Ovary (tissue), 9 donors: ENCODE data around the gene CPVL. TPM values are rescaled to one million over a fixed set of nuclear protein-coding genes. Genes with fewer than 3 reads are reported as not detected.

Source experiments
- DNase-seq, 5 donors: peaks; one replicate each; pipeline ENCODE4 v3.0.0-alpha.2; 2019 to 2020
- H3K27ac ChIP-seq, 2 donors: fragments of 200-600 bp; one replicate each; pipeline versions ENCODE4 v1.5.1 to v1.8.0; 2019 to 2022
- H3K27me3 ChIP-seq: fragments of 200-600 bp; one replicate; pipeline ENCODE4 v1.8.0; 2022
- H3K36me3 ChIP-seq: fragments of 200-600 bp; sonication (generic); one replicate; pipeline ENCODE4 v1.5.1; 2019
- H3K4me1 ChIP-seq: one replicate; pipeline ENCODE4 v1.8.1; 2013; ENCODE audit warnings: mild to moderate bottlenecking, moderate library complexity; ENCODE audit not compliant: insufficient read depth
- H3K4me3 ChIP-seq: fragments of 200-600 bp; sonication (generic); one replicate; pipeline ENCODE4 v1.5.1; 2017
- H3K9me3 ChIP-seq, 2 donors: fragments of 200-600 bp in 1 of 2; sonication (generic) in 1 of 2; one replicate each; pipeline versions ENCODE4 v1.5.1 to v1.8.1; 2013 to 2019; ENCODE audit warnings: mild to moderate bottlenecking in 1 of 2, moderate library complexity in 1 of 2
- EP300 ChIP-seq: sonication (generic); formaldehyde crosslinking; IDR thresholded peaks from one replicate; pipeline ENCODE4 v1.6.1; 2017; ENCODE audit warnings: antibody characterized with exemption
- POLR2A ChIP-seq: fragments of 450-650 bp; IDR thresholded peaks from one replicate; pipeline ENCODE4 v1.6.1; 2017; ENCODE audit warnings: antibody characterized with exemption, mild to moderate bottlenecking, moderate library complexity
- WGBS, 3 donors: extraction: QIAGEN DNeasy Blood & Tissue Kit in 1 of 3; methylation state at CpG; one replicate each; pipeline versions ENCODE4 v1.1.5 to v1.1.7; 2013 to 2017; 5-methylcytosine and 5-hydroxymethylcytosine counted together
- intact Hi-C, 4 donors: fragments of 100-400 bp; cut with DNase I; formaldehyde crosslinking; loops; one replicate each; pipeline versions ENCODE4 v1.11.0 to v1.15.1; 2022 to 2023
- polyA plus RNA-seq, 2 donors: library from polyadenylated mRNA; stranded (reverse); fragments of 200-250 nt in 1 of 2; fragments of 350-450 nt in 1 of 2; fragmentation: Illumina TruSeq in 1 of 2; extraction: RNeasy Lipid Tissue Mini Kit (QIAGEN cat#74804) in 1 of 2; gene quantifications; one replicate each; pipeline ENCODE4 v1.2.3, GENCODE V29; 2013 to 2014
- total RNA-seq, 7 donors: library from RNA; depleted of rRNA in 2 of 7; stranded (reverse); fragments of >200 nt in 2 of 7; fragmentation: NEBNext Ultra II Directional in 3 of 7; extraction: Animal tissue kit (Norgen Biotek cat#: 25700) in 3 of 7; gene quantifications; one replicate each; pipeline versions ENCODE4 v1.1.0 to v1.2.4, GENCODE V29; 2016 to 2023
- TF ChIP-seq, protein P1 (sequence below), 3 donors: fragments of 450-650 bp in 2 of 3; fragments of 200-600 bp in 1 of 3; IDR thresholded peaks; one replicate each; pipeline versions ENCODE4 v1.5.1 to v1.8.0; 2016 to 2022; ENCODE audit warnings: antibody characterized with exemption in 3 of 3, mild to moderate bottlenecking in 1 of 3
- donor health status: DM: no; HTN: no; CAD: no; lungs with moderate emphysema.
- donor health status: DM: no; HTN: no; CAD: no.
- donor health status: Bipolar disorder and iron deficiency.
- donor health status: DM: yes; HTN: yes; CAD: no.
- donor health status: DM: no; HTN: no; CAD: no.
- donor health status: DM: yes; HTN: yes; CAD: no.

CPVL gene
- total and polyA plus RNA-seq, 9 donors: 10.6 to 88.9 (median 20.9) TPM

DNA sequence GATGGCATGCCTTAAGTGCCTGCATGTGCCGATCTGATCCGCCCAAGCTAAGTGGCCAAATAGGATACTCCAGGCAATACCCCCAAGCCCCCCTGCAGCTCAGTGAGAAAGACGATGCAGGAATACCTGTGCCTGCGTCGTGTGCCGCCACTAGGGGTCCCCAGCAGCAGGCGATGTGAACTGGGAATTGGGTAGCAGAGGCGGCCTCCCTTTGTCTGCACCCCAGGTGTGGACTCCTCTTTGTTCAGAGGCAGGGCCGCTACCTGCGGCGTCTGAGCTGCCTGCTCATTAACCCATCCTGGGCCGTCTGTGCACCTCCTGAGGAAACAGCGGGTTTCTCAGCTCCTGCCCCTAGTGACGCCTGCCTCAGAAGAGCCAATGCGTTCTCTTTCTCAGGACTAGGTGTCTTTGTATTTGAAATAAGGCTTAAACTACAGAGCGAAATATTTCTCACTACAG lies 43.4 kb upstream of the CPVL start:
- no peak overlapping the region for H3K4me3 ChIP-seq
- TF ChIP-seq, protein P1, sequence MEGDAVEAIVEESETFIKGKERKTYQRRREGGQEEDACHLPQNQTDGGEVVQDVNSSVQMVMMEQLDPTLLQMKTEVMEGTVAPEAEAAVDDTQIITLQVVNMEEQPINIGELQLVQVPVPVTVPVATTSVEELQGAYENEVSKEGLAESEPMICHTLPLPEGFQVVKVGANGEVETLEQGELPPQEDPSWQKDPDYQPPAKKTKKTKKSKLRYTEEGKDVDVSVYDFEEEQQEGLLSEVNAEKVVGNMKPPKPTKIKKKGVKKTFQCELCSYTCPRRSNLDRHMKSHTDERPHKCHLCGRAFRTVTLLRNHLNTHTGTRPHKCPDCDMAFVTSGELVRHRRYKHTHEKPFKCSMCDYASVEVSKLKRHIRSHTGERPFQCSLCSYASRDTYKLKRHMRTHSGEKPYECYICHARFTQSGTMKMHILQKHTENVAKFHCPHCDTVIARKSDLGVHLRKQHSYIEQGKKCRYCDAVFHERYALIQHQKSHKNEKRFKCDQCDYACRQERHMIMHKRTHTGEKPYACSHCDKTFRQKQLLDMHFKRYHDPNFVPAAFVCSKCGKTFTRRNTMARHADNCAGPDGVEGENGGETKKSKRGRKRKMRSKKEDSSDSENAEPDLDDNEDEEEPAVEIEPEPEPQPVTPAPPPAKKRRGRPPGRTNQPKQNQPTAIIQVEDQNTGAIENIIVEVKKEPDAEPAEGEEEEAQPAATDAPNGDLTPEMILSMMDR (IDR thresholded peaks at IDR 0.05): peak; percentile 63 to 66 (median 64)
- TF ChIP-seq POLR2A: no peak
- no peak for TF ChIP-seq EP300
- H3K4me1 ChIP-seq: peaks cover 3% of the 10 kb centered on the region
- no peaks in the 10 kb centered on the region for H3K9me3 ChIP-seq
- intact Hi-C loops: loop anchor here (2.0 to 10.0 kb wide), 6 partner anchors 155 to 265 kb away; no protein-coding TSS in a partner anchor
- DNase-seq: peak; percentile 59 to 77 (median 68)
- no peaks in the 10 kb centered on the region for H3K36me3 ChIP-seq
- H3K27ac ChIP-seq: no peak overlapping the region
- 9 to 13% (median 10%) methylated on average over 16 of the region's 16 CpGs for WGBS, 3 donors
- no peaks in the 10 kb centered on the region for H3K27me3 ChIP-seq

DNA sequence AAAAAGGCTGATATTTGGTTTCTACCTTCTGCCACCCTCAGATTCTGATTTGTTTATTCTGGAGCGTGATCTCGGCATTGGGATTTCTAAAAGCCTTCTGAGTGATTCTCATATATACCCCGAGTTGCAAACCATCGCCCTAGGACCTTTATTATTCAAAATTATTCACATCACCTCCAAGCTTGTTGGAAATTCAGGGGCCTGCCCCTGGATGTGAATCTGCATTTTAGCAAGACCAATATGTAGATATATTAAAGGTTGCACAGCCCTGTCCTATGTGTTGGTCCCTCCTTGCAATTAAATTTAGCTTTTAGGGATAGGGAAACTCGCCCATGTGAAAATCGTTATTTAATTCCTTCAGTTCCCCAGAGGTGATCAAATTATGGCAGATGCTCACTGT lies 39.3 kb upstream of the CPVL start:
- H3K9me3 ChIP-seq: no peaks in the 10 kb centered on the region
- no peaks in the 10 kb centered on the region for H3K36me3 ChIP-seq
- H3K27ac ChIP-seq: no peak overlapping the region
- H3K4me1 ChIP-seq: peaks cover 2% of the 10 kb centered on the region
- no peaks in the 10 kb centered on the region for H3K27me3 ChIP-seq
- no peak overlapping the region for H3K4me3 ChIP-seq
- 90 to 92% (median 92%) methylated on average over 6 of the region's 6 CpGs for WGBS, 3 donors
- intact Hi-C loops: no loop called here
- TF ChIP-seq, protein P1 (IDR thresholded peaks at IDR 0.05): no peak
- TF ChIP-seq EP300 (no peak), POLR2A (no peak)
- no peak for DNase-seq

DNA sequence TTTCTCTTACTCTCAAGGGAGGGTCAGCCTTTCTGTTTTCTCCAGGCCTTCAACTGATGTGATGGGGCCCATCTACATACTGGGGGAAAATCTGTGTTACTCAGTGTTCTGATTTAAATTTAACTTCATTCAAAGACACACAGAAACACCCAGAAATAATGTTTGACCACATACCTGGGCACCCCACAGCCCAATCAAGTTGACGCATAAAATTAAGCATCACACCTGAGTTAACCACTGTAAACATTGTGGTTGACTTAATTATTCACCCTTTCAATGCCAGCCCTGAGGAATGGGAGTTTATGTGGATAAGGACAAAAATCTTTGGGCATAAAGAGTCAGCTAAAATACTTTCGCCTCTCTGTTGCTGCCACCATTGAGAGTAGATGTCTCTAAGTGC lies 38.3 kb upstream of the CPVL start:
- H3K4me3 ChIP-seq: no peak overlapping the region
- H3K27ac ChIP-seq: no peak overlapping the region
- H3K4me1 ChIP-seq: peaks cover 1% of the 10 kb centered on the region
- no peaks in the 10 kb centered on the region for H3K9me3 ChIP-seq
- H3K36me3 ChIP-seq: no peaks in the 10 kb centered on the region
- intact Hi-C loops: no loop called here
- TF ChIP-seq EP300 (no peak), POLR2A (no peak)
- TF ChIP-seq, protein P1 (IDR thresholded peaks at IDR 0.05): no peak
- WGBS, 3 donors: 96 to 98% (median 96%) methylated on average over 2 of the region's 2 CpGs
- no peaks in the 10 kb centered on the region for H3K27me3 ChIP-seq
- no peak for DNase-seq

DNA sequence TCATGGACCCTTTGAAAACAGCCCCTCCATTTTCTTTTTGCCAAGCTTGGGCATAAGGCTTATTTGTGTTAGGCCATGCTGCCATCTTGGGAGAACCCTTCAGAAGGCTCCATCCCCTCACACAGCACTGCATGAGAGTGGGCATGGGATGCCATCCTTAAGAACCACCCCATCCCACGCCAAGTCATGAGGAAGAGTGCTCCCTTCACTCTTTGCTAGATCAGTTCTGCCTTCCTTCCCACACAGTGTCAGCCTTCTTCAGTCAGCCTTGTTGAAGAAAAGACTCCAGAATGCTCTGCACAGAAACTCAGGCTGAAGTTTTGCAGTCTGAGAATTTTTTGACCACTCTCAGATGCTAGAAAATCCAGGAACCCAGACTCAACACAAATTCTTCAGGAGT lies 32.8 kb upstream of the CPVL start:
- H3K9me3 ChIP-seq: no peaks in the 10 kb centered on the region
- H3K27ac ChIP-seq: no peak overlapping the region
- TF ChIP-seq POLR2A: no peak
- TF ChIP-seq, protein P1 (IDR thresholded peaks at IDR 0.05): no peak
- TF ChIP-seq EP300: no peak
- no peak overlapping the region for H3K4me3 ChIP-seq
- H3K27me3 ChIP-seq: no peaks in the 10 kb centered on the region
- intact Hi-C loops: no loop called here
- no peak for DNase-seq
- H3K4me1 ChIP-seq: no peaks in the 10 kb centered on the region
- 0 to 89% (median 85%) methylated on average over 1 of the region's 1 CpG for WGBS, 3 donors
- H3K36me3 ChIP-seq: no peaks in the 10 kb centered on the region
